H1 (cell line): ENCODE measurements around the gene DNAJC10. TPM values are rescaled to one million over a fixed set of nuclear protein-coding genes. Genes with fewer than 3 reads are reported as not detected.

Experiments used
- polyA plus RNA-seq, 7 experiments: library from polyadenylated mRNA; depleted of rRNA in 3 of 7; stranded (reverse) in 5 of 7; unstranded in 2 of 7; fragments of >200 nt in 5 of 7; fragments of 200-250 nt in 2 of 7; gene quantifications; 1 replicate in 5 of 7; 2 replicates in 1 of 7; 4 replicates in 1 of 7; pipeline versions ENCODE4 v1.2.1 to v1.2.3, GENCODE V29; 2011 to 2013; ENCODE audit warnings: missing spikeins in 2 of 7, mixed read lengths in 2 of 7
- small RNA-seq: library from polyadenylated mRNA; stranded (forward); fragments of <200 nt; extraction: miRNeasy Mini kit (QIAGEN cat#:217004); gene quantifications from one replicate; pipeline ENCODE3, GENCODE V24; 2013; ENCODE audit not compliant: insufficient read depth
- total RNA-seq: library from RNA; stranded (reverse); fragmentation: NEBNext Ultra II Directional; extraction: Animal tissue kit (Norgen Biotek cat#: 25700); gene quantifications from 2 replicates; pipeline ENCODE4 v1.2.1, GENCODE V29; 2021

The DNAJC10 gene
- total and polyA plus RNA-seq, 2 of the 8 experiments (the other 6 are each of a cell fraction or from before 2014, with no cell fraction given): 23.2 to 121 TPM

Small RNAs within 50 kb of the gene (small RNA-seq; reads per million reads assigned to genes)
- not detected for gene RF00019

Other genes with a start within 250 kb of the DNAJC10 start
- gene FRZB, start 150.4 kb downstream of the DNAJC10 start, total RNA-seq: 4.6 and 4.7 TPM in 2 replicates
- gene FRZB, start 150.4 kb downstream of the DNAJC10 start, polyA plus RNA-seq (2011; rRNA removed): 4.4 and 5.0 TPM in 2 replicates